GM23338 (cell line): ENCODE results near the gene PRPSAP2. TPM values are rescaled to one million over a fixed set of nuclear protein-coding genes. Genes with fewer than 3 reads are reported as not detected.
A peak's percentile ranks its signal among the peaks of the same experiment; 100 is the strongest.

ENCODE experiments used
- ATAC-seq: fragments of 200-7000 bp; cut with Tn5 transposase; 3 replicates; pipeline ENCODE4 v1.9.1; 2020
- DNase-seq: peaks from one replicate; pipeline ENCODE4 v3.0.0-alpha.2; 2015; ENCODE audit warnings: low spot score
- H2AFZ ChIP-seq: fragments of 200-600 bp; sonication (generic); 2 replicates; pipeline ENCODE4 v1.8.0; 2016; ENCODE audit warnings: antibody characterized with exemption, mild to moderate bottlenecking, moderate library complexity
- H3F3A ChIP-seq: fragments of 200-600 bp; sonication (generic); replicated peaks from 2 replicates; pipeline ENCODE4 v1.8.0; 2017; ENCODE audit warnings: antibody characterized with exemption, mixed run types, low read depth
- H3K27ac ChIP-seq: fragments of 200-600 bp; sonication (generic); 2 replicates; pipeline ENCODE4 v1.6.1; 2016; ENCODE audit warnings: low read depth
- H3K27me3 ChIP-seq: fragments of 200-600 bp; sonication (generic); 2 replicates; pipeline ENCODE4 v1.8.0; 2016; ENCODE audit warnings: mild to moderate bottlenecking, mixed run types, moderate library complexity; ENCODE audit not compliant: insufficient read depth
- H3K36me3 ChIP-seq: fragments of 200-600 bp; sonication (generic); 2 replicates; pipeline ENCODE4 v1.8.0; 2016; ENCODE audit warnings: mild to moderate bottlenecking; ENCODE audit not compliant: insufficient read depth
- H3K4me1 ChIP-seq: fragments of 200-600 bp; sonication (generic); 2 replicates; pipeline ENCODE4 v1.8.0; 2016; ENCODE audit warnings: mild to moderate bottlenecking, moderate library complexity; ENCODE audit not compliant: insufficient read depth
- H3K4me2 ChIP-seq: fragments of 200-600 bp; sonication (generic); 2 replicates; pipeline ENCODE4 v1.7.1; 2017; ENCODE audit warnings: mixed run types
- H3K4me3 ChIP-seq: fragments of 200-600 bp; sonication (generic); 2 replicates; pipeline ENCODE4 v1.6.1; 2016; ENCODE audit warnings: mixed run types
- H3K79me2 ChIP-seq: fragments of 200-600 bp; sonication (generic); replicated peaks from 2 replicates; pipeline ENCODE4 v1.8.0; 2017; ENCODE audit warnings: mild to moderate bottlenecking; ENCODE audit not compliant: insufficient read depth
- H3K9me2 ChIP-seq: fragments of 200-600 bp; sonication (generic); 2 replicates; pipeline ENCODE4 v1.8.0; 2017; ENCODE audit not compliant: insufficient read depth
- H4K20me1 ChIP-seq: fragments of 200-600 bp; sonication (generic); replicated peaks from 2 replicates; pipeline ENCODE4 v1.8.0; 2017; ENCODE audit warnings: mild to moderate bottlenecking; ENCODE audit not compliant: insufficient read depth
- H3K27ac Mint-ChIP-seq: 2 replicates; pipeline ENCODE4 v1.8.0; 2020; ENCODE audit warnings: inconsistent platforms, mild to moderate bottlenecking, moderate library complexity, mixed read lengths
- H3K27me3 Mint-ChIP-seq: 3 replicates; pipeline ENCODE4 v1.8.0; 2022; ENCODE audit warnings: low read depth, mild to moderate bottlenecking, moderate library complexity, mixed read lengths, inconsistent platforms; ENCODE audit not compliant: insufficient read depth, poor library complexity
- H3K36me3 Mint-ChIP-seq: 3 replicates; pipeline ENCODE4 v1.8.0; 2021; ENCODE audit warnings: low read depth, mild to moderate bottlenecking, inconsistent platforms, moderate library complexity, mixed read lengths
- H3K4me1 Mint-ChIP-seq: 3 replicates; pipeline ENCODE4 v1.8.0; 2020; ENCODE audit warnings: mild to moderate bottlenecking, inconsistent platforms, mixed read lengths
- H3K4me3 Mint-ChIP-seq: 3 replicates; pipeline ENCODE4 v1.8.0; 2021; ENCODE audit warnings: moderate library complexity, mild to moderate bottlenecking, inconsistent platforms, mixed read lengths
- H3K9me3 Mint-ChIP-seq: 3 replicates; pipeline ENCODE4 v1.8.0; 2020; ENCODE audit warnings: moderate library complexity, mild to moderate bottlenecking, inconsistent platforms, mixed read lengths
- EZH2phosphoT487 ChIP-seq: fragments of 200-600 bp; sonication (generic); IDR thresholded peaks from one replicate; pipeline ENCODE4 v1.8.1; 2018; ENCODE audit warnings: antibody characterized with exemption; ENCODE audit not compliant: unreplicated experiment
- POLR2AphosphoS5 ChIP-seq: IDR thresholded peaks from 2 replicates; pipeline ENCODE4 v1.6.1; 2016; ENCODE audit warnings: antibody characterized with exemption, low read depth
- ZNF114 ChIP-seq: fragments of 250-450 bp; sonication (Bioruptor Pico); IDR thresholded peaks from 2 replicates; pipeline ENCODE4 v1.5.0; 2020; ENCODE audit warnings: mild to moderate bottlenecking, moderate library complexity
- ZNF331 ChIP-seq: fragments of 250-450 bp; sonication (Bioruptor Pico); IDR thresholded peaks from 2 replicates; pipeline ENCODE4 v1.5.0; 2020; ENCODE audit warnings: low read depth, mild to moderate bottlenecking, moderate library complexity
- ZNF462 ChIP-seq: fragments of 250-450 bp; sonication (Bioruptor Pico); IDR thresholded peaks from 2 replicates; pipeline ENCODE4 v1.5.0; 2020; ENCODE audit warnings: mild to moderate bottlenecking, moderate library complexity
- polyA plus RNA-seq: library from polyadenylated mRNA; unstranded; fragments of >200 nt; fragmentation: Nextera tagmentation; extraction: Ambion mirVana; gene quantifications from 2 replicates; pipeline ENCODE4 v1.2.1, GENCODE V29; 2016
- total RNA-seq: library from RNA; depleted of rRNA; stranded (reverse); fragments of >200 nt; shearing (Covaris generic); gene quantifications from 2 replicates; pipeline ENCODE4 v1.2.3, GENCODE V29; 2014
- TF ChIP-seq, protein P1 (sequence below), 2 experiments: fragments of 200-600 bp in 1 of 2; sonication (generic) in 1 of 2; conservative IDR thresholded peaks; 2 replicates each; pipeline versions ENCODE4 v1.5.1 to v1.6.1; 2016 to 2017; ENCODE audit warnings: antibody characterized with exemption in 2 of 2, low read depth in 2 of 2, mild to moderate bottlenecking in 2 of 2, moderate library complexity in 1 of 2

The PRPSAP2 gene
- total and polyA plus RNA-seq, 2 experiments from 2014 or later, result 34.6 to 54.4 TPM

DNA sequence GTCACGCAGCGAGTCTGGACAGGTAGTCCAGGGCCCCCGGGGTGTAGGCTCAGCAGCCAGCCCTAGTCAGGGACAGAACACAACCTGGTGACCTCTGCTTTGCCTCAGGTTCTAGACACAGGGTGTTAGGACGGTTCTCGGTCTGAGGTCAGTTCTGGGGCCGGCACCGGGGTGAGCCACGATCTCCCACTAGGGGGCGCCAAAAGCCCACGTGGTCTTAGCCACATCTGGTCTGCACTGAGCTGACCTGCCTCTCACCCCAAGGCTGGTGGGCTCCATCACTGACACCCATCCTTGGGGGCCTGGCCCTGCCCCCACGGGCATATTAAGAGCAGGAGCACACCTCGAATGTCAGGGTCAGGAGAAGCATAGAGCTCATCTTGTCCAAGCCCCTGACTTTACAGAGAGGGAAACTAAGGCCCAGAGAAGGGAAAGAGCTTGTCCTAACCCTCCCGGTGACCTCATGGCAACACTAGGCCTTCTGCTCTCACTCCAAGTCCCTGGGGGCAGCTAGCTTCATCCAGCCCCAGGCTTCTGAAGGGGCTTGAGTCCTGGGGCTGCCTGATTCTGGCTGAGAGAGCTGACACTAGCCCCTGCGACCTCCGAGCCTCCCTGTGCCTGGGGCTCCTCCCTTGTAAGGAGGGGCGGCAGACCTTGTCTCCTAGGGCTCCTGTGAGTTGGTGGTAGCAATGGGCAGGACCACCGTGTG is 103.0 kb downstream of the PRPSAP2 start:
- DNase-seq, result peak; percentile 90
- Histone ChIP-seq H3K79me2 (no peaks in the 10 kb centered on the region), H4K20me1 (no peaks in the 10 kb centered on the region), H3K27ac (no peak overlapping the region), H3K4me2 (no peak overlapping the region), H3K36me3 (no peaks in the 10 kb centered on the region), H2AFZ (0 out of 2 replicates have a peak overlapping the region, but pooled peaks have one; percentile 56), H3K4me3 (no peak overlapping the region), H3K27me3 (no peaks in the 10 kb centered on the region), H3F3A (no peaks in the 10 kb centered on the region), H3K9me2 (no peaks in the 10 kb centered on the region), H3K4me1 (no peaks in the 10 kb centered on the region; the same call in 1 of the 2 replicates)
- no peaks in the 10 kb centered on the region; the same call in 2 of the 3 replicates for H3K36me3 Mint-ChIP-seq
- H3K9me3 Mint-ChIP-seq, result no peaks in the 10 kb centered on the region
- ATAC-seq, result peak; percentile 95
- peaks cover 7% of the 10 kb centered on the region for H3K4me1 Mint-ChIP-seq
- H3K27ac Mint-ChIP-seq, result no peak overlapping the region
- TF ChIP-seq POLR2AphosphoS5, result no peak
- TF ChIP-seq, protein P1, sequence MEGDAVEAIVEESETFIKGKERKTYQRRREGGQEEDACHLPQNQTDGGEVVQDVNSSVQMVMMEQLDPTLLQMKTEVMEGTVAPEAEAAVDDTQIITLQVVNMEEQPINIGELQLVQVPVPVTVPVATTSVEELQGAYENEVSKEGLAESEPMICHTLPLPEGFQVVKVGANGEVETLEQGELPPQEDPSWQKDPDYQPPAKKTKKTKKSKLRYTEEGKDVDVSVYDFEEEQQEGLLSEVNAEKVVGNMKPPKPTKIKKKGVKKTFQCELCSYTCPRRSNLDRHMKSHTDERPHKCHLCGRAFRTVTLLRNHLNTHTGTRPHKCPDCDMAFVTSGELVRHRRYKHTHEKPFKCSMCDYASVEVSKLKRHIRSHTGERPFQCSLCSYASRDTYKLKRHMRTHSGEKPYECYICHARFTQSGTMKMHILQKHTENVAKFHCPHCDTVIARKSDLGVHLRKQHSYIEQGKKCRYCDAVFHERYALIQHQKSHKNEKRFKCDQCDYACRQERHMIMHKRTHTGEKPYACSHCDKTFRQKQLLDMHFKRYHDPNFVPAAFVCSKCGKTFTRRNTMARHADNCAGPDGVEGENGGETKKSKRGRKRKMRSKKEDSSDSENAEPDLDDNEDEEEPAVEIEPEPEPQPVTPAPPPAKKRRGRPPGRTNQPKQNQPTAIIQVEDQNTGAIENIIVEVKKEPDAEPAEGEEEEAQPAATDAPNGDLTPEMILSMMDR (conservative IDR thresholded peaks at IDR 0.05; ENCODE audit: low read depth in 2 of 2), result peak; percentile 79 to 96
- H3K27me3 Mint-ChIP-seq, result peaks cover 4% of the 10 kb centered on the region
- no peak overlapping the region for H3K4me3 Mint-ChIP-seq

- no peak overlapping the region for H3K4me2 ChIP-seq
- no peaks in the 10 kb centered on the region for H3F3A ChIP-seq
- no peak overlapping the region for H3K27ac Mint-ChIP-seq
- H3K27me3 ChIP-seq, result no peaks in the 10 kb centered on the region
- H2AFZ ChIP-seq, result no peak overlapping the region
- H3K9me2 ChIP-seq, result no peaks in the 10 kb centered on the region
- no peak overlapping the region; the same call in 2 of the 3 replicates for H3K4me3 Mint-ChIP-seq
- H3K4me3 ChIP-seq, result no peak overlapping the region
- H3K36me3 ChIP-seq, result no peaks in the 10 kb centered on the region
- H3K4me1 Mint-ChIP-seq, result peaks cover 9% of the 10 kb centered on the region
- H3K27me3 Mint-ChIP-seq, result peaks cover 8% of the 10 kb centered on the region
- H4K20me1 ChIP-seq, result no peaks in the 10 kb centered on the region
- ATAC-seq, result no peak
- no peaks in the 10 kb centered on the region for H3K79me2 ChIP-seq
- H3K4me1 ChIP-seq, result no peaks in the 10 kb centered on the region; the same call in 1 of the 2 replicates
- H3K9me3 Mint-ChIP-seq, result no peaks in the 10 kb centered on the region
- H3K27ac ChIP-seq, result no peak overlapping the region
- DNase-seq, result no peak
- no peaks in the 10 kb centered on the region; the same call in 2 of the 3 replicates for H3K36me3 Mint-ChIP-seq
- TF ChIP-seq ZNF114 (CRISPR knock-in tag) (no peak), ZNF462 (CRISPR knock-in tag) (no peak), ZNF331 (CRISPR knock-in tag) (no peak), EZH2phosphoT487 (no peak)
- TF ChIP-seq, protein P1 (conservative IDR thresholded peaks at IDR 0.05; ENCODE audit: low read depth in 2 of 2), result no peak
Measured at GRCh38 chr17:18961634-18962493, 103.9 kb downstream of the PRPSAP2 start.
